K562 (cell line): Measurements from ENCODE around the gene ICAM3. TPM values are rescaled to one million over a fixed set of nuclear protein-coding genes. Genes with fewer than 3 reads are reported as not detected.

Experiments used
- CXXC5 ChIP-seq: fragments of 250-450 bp; sonication (Bioruptor Pico); IDR thresholded peaks from 2 replicates; pipeline ENCODE4 v1.8.0; 2022; ENCODE audit warnings: inconsistent platforms, mild to moderate bottlenecking, moderate library complexity
- GATA2 ChIP-seq: sonication (generic); formaldehyde crosslinking; IDR thresholded peaks from 2 replicates; pipeline ENCODE4 v1.4.0; 2020; ENCODE audit warnings: mild to moderate bottlenecking, missing genetic modification reagents
- HDAC2 ChIP-seq: fragments of 450-650 bp; IDR thresholded peaks from 2 replicates; pipeline ENCODE4 v1.6.1; 2016; ENCODE audit warnings: mild to moderate bottlenecking
- MBD2 ChIP-seq: sonication (generic); IDR thresholded peaks from 2 replicates; pipeline ENCODE4 v1.6.1; 2016; ENCODE audit warnings: low read depth, borderline replicate concordance
- POLR2B ChIP-seq: fragments of 450-650 bp; IDR thresholded peaks from 2 replicates; pipeline ENCODE4 v1.6.1; 2018; ENCODE audit warnings: low read depth; ENCODE audit not compliant: partially characterized antibody
- POU5F1 ChIP-seq: fragments of 150-350 bp; IDR thresholded peaks from 2 replicates; pipeline ENCODE4 v1.6.1; 2014; ENCODE audit warnings: borderline replicate concordance, low read length, low read depth, mild to moderate bottlenecking; ENCODE audit not compliant: partially characterized antibody
- SAP30 ChIP-seq: fragments of 200-600 bp; sonication (generic); IDR thresholded peaks from 2 replicates; pipeline ENCODE4 v1.6.1; 2012; ENCODE audit warnings: borderline replicate concordance, low read depth, mild to moderate bottlenecking, moderate library complexity, low read length, control low read depth, inconsistent platforms; ENCODE audit not compliant: insufficient read depth, poor library complexity, severe bottlenecking
- SIN3A ChIP-seq, 2 experiments: fragments of 150-350 bp in 1 of 2; IDR thresholded peaks; 2 replicates each; pipeline ENCODE4 v1.6.1; 2011 to 2016; ENCODE audit warnings: borderline replicate concordance in 2 of 2, low read depth in 2 of 2, low read length in 2 of 2, mild to moderate bottlenecking in 2 of 2, moderate library complexity in 2 of 2; ENCODE audit not compliant: control insufficient read depth in 1 of 2
- TAF1 ChIP-seq: IDR thresholded peaks from 2 replicates; pipeline ENCODE4 v1.6.1; 2011; ENCODE audit warnings: mild to moderate bottlenecking, low read length, moderate library complexity; ENCODE audit not compliant: insufficient read depth, control insufficient read depth, severe bottlenecking; ENCODE audit errors: extremely low read depth
- TARDBP ChIP-seq: fragments of 450-650 bp; IDR thresholded peaks from 2 replicates; pipeline ENCODE4 v1.6.1; 2016
- TCF7 ChIP-seq: sonication (generic); IDR thresholded peaks from 2 replicates; pipeline ENCODE4 v1.6.1; 2016; ENCODE audit warnings: antibody characterized with exemption, borderline replicate concordance
- ZBTB17 ChIP-seq: fragments of 450-650 bp; formaldehyde crosslinking; IDR thresholded peaks from 2 replicates; pipeline ENCODE4 v1.4.0; 2020; ENCODE audit warnings: mild to moderate bottlenecking
- ZNF143 ChIP-seq: sonication (generic); formaldehyde crosslinking; IDR thresholded peaks from 2 replicates; pipeline ENCODE4 v1.9.0; 2022; ENCODE audit warnings: mild to moderate bottlenecking, missing genetic modification reagents
- ZNF175 ChIP-seq: fragments of 200-800 bp; sonication (Bioruptor generic); IDR thresholded peaks from 2 replicates; pipeline ENCODE4 v1.6.1; 2016; ENCODE audit warnings: low read depth, mild to moderate bottlenecking, missing genetic modification characterization, missing compliant biosample characterization
- polyA plus RNA-seq, 8 experiments: library from polyadenylated mRNA; depleted of rRNA in 4 of 8; stranded (reverse) in 5 of 8; unstranded in 3 of 8; fragments of >200 nt; fragmentation: Nextera tagmentation in 2 of 8; fragmentation: Illumina TruSeq in 1 of 8; extraction: Ambion mirVana in 2 of 8; extraction: Trizol in 1 of 8; gene quantifications; 2 replicates each; pipeline versions ENCODE4 v1.2.1 to v1.2.3, GENCODE V29; 2011 to 2014; ENCODE audit warnings: inconsistent platforms in 1 of 8, missing spikeins in 1 of 8
- total RNA-seq, 7 experiments: library from RNA; depleted of rRNA in 6 of 7; stranded (reverse); fragments of >200 nt in 6 of 7; fragmentation: Illumina TruSeq in 2 of 7; extraction: Trizol in 2 of 7; gene quantifications; 2 replicates each; pipeline versions ENCODE4 v1.2.1 to v1.2.3, GENCODE V29; 2011 to 2021; ENCODE audit warnings: low replicate concordance in 1 of 7
- TF ChIP-seq, protein P1 (sequence below): sonication (generic); formaldehyde crosslinking; IDR thresholded peaks from 2 replicates; pipeline ENCODE4 v1.5.0; 2020; ENCODE audit warnings: missing genetic modification reagents
- TF ChIP-seq, protein P2 (sequence below): sonication (generic); formaldehyde crosslinking; IDR thresholded peaks from 2 replicates; pipeline ENCODE4 v1.8.0; 2022; ENCODE audit warnings: missing genetic modification reagents, mild to moderate bottlenecking, moderate library complexity, borderline replicate concordance
- TF ChIP-seq, protein P3 (sequence below): sonication (generic); formaldehyde crosslinking; IDR thresholded peaks from 2 replicates; pipeline ENCODE4 v1.9.0; 2022; ENCODE audit warnings: mild to moderate bottlenecking, missing genetic modification reagents
- TF ChIP-seq, protein P4 (sequence below): fragments of 250-450 bp; sonication (Bioruptor Pico); IDR thresholded peaks from 2 replicates; pipeline ENCODE4 v1.9.0; 2021; ENCODE audit warnings: mild to moderate bottlenecking, inconsistent platforms

ICAM3 gene
- total and polyA plus RNA-seq, 9 of the 15 experiments (the other 6 are each of a cell fraction or from before 2014, with no cell fraction given), result 6.5 to 39.5 (median 24.2) TPM

DNA sequence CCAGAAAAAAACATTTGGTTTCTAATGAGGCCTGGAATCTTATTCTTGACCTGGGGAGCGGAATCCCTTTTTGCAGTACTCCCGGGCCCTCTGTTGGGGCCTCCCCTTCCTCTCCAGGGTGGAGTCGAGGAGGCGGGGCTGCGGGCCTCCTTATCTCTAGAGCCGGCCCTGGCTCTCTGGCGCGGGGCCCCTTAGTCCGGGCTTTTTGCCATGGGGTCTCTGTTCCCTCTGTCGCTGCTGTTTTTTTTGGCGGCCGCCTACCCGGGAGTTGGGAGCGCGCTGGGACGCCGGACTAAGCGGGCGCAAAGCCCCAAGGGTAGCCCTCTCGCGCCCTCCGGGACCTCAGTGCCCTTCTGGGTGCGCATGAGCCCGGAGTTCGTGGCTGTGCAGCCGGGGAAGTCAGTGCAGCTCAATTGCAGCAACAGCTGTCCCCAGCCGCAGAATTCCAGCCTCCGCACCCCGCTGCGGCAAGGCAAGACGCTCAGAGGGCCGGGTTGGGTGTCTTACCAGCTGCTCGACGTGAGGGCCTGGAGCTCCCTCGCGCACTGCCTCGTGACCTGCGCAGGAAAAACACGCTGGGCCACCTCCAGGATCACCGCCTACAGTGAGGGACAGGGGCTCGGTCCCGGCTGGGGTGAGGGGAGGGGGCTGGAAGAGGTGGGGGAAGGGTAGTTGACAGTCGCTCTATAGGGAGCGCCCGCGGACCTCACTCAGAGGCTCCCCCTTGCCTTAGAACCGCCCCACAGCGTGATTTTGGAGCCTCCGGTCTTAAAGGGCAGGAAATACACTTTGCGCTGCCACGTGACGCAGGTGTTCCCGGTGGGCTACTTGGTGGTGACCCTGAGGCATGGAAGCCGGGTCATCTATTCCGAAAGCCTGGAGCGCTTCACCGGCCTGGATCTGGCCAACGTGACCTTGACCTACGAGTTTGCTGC is 52.4 kb downstream of the ICAM3 start, which contains the start of gene ICAM4 (continued):
- TF ChIP-seq, protein P1, sequence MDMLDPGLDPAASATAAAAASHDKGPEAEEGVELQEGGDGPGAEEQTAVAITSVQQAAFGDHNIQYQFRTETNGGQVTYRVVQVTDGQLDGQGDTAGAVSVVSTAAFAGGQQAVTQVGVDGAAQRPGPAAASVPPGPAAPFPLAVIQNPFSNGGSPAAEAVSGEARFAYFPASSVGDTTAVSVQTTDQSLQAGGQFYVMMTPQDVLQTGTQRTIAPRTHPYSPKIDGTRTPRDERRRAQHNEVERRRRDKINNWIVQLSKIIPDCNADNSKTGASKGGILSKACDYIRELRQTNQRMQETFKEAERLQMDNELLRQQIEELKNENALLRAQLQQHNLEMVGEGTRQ (CRISPR knock-in tag), result peak; percentile 80
- TF ChIP-seq POU5F1 (no peak), MBD2 (peak; percentile 41; the same call in 1 of the 2 replicates), TAF1 (peak; percentile 38), HDAC2 (peak; percentile 45; the same call in 1 of the 2 replicates), SAP30 (peak; percentile 50), TCF7 (peak; percentile 22; the same call in 1 of the 2 replicates), POLR2B (peak; percentile 46), GATA2 (CRISPR knock-in tag) (peak; percentile 64), ZNF175 (peak; percentile 70), ZBTB17 (CRISPR knock-in tag) (peak; percentile 79; the same call in 1 of the 2 replicates), ZNF143 (CRISPR knock-in tag) (peak; percentile 54), TARDBP (0 out of 2 replicates have a peak, but pooled peaks have one; percentile 67), CXXC5 (CRISPR knock-in tag) (peak; percentile 81), SIN3A (IDR thresholded peaks at IDR 0.05; ENCODE audit: borderline replicate concordance in 2 of 2, control insufficient read depth in 1 of 2, low read depth in 2 of 2, low read length in 2 of 2) (peak in 1 of 2 experiments; percentile 49; a peak in 2 of 4 replicates)
- TF ChIP-seq, protein P2, sequence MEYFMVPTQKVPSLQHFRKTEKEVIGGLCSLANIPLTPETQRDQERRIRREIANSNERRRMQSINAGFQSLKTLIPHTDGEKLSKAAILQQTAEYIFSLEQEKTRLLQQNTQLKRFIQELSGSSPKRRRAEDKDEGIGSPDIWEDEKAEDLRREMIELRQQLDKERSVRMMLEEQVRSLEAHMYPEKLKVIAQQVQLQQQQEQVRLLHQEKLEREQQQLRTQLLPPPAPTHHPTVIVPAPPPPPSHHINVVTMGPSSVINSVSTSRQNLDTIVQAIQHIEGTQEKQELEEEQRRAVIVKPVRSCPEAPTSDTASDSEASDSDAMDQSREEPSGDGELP, result peak; percentile 95
- TF ChIP-seq, protein P3, sequence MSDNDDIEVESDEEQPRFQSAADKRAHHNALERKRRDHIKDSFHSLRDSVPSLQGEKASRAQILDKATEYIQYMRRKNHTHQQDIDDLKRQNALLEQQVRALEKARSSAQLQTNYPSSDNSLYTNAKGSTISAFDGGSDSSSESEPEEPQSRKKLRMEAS (CRISPR knock-in tag), result peak; percentile 79
- TF ChIP-seq, protein P4, sequence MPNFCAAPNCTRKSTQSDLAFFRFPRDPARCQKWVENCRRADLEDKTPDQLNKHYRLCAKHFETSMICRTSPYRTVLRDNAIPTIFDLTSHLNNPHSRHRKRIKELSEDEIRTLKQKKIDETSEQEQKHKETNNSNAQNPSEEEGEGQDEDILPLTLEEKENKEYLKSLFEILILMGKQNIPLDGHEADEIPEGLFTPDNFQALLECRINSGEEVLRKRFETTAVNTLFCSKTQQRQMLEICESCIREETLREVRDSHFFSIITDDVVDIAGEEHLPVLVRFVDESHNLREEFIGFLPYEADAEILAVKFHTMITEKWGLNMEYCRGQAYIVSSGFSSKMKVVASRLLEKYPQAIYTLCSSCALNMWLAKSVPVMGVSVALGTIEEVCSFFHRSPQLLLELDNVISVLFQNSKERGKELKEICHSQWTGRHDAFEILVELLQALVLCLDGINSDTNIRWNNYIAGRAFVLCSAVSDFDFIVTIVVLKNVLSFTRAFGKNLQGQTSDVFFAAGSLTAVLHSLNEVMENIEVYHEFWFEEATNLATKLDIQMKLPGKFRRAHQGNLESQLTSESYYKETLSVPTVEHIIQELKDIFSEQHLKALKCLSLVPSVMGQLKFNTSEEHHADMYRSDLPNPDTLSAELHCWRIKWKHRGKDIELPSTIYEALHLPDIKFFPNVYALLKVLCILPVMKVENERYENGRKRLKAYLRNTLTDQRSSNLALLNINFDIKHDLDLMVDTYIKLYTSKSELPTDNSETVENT, result 0 out of 2 replicates have a peak, but pooled peaks have one; percentile 12
